Measurements from ENCODE around the gene TERT.

TERT gene

DNA sequence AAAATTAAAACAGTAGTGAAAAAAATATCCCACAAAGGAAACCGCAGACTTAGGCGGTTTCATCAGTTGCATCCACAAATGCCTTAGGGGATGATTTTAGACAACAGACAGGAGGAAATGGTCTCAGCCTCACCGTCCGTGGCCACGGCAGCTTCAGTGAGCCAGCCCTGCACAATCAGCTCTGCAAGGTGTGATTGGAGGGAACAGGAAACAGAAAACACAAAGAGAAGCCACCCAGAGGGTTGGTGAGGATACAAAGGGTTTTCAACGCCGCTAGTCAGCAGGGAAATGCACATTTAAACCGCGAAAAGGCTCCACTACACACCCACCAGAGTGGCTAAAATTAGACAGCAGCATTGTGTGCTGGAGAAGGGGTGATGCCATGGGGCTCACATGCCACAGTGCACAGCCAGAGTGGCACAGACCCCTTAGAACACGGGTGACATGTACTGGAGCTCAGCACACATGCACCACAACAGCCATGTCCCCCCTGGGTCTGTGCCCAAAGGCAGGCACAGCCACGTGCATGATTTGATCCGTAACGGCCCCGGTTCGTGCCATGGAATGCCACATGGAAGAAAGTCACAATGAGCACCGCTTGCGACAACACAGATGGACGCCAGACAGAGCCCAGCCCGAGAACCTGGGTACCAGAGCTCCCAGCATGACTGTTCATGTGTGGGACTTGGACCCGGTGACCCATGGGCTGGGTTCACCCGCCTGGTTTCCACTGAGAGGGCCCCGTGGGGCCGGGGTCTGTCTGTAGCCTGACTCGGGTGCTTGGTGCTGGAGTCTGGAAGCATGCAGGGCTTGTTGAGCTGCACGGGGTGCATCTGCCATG, 18.3 kb upstream of the TERT start:
- no peak for ATAC-seq
- TF ChIP-seq CSDC2 (CRISPR knock-in tag; IDR thresholded peaks at IDR 0.05) (no peak), ISL1 (CRISPR knock-in tag; IDR thresholded peaks at IDR 0.05) (no peak), TCF4 (CRISPR knock-in tag; IDR thresholded peaks at IDR 0.05; ENCODE audit: borderline replicate concordance) (no peak), BACH2 (CRISPR knock-in tag; IDR thresholded peaks at IDR 0.05; ENCODE audit: borderline replicate concordance) (no peak), TOX (CRISPR knock-in tag; IDR thresholded peaks at IDR 0.05; ENCODE audit: borderline replicate concordance) (no peak), ARNTL (CRISPR knock-in tag; IDR thresholded peaks at IDR 0.05; ENCODE audit: borderline replicate concordance, low read depth) (no peak), GLIS3 (CRISPR knock-in tag; IDR thresholded peaks at IDR 0.05) (no peak), ESRRG (CRISPR knock-in tag; IDR thresholded peaks at IDR 0.05) (no peak), SNAI2 (CRISPR knock-in tag; IDR thresholded peaks at IDR 0.05) (no peak), ZC3H10 (CRISPR knock-in tag; IDR thresholded peaks at IDR 0.05) (no peak), ZNF8 (CRISPR knock-in tag; IDR thresholded peaks at IDR 0.05) (no peak), OSR1 (CRISPR knock-in tag; IDR thresholded peaks at IDR 0.05) (no peak), ZNF565 (CRISPR knock-in tag; conservative IDR thresholded peaks at IDR 0.05; ENCODE audit: low read depth) (no peak), RARB (CRISPR knock-in tag; IDR thresholded peaks at IDR 0.05) (no peak)
- TF ChIP-seq, protein P1, sequence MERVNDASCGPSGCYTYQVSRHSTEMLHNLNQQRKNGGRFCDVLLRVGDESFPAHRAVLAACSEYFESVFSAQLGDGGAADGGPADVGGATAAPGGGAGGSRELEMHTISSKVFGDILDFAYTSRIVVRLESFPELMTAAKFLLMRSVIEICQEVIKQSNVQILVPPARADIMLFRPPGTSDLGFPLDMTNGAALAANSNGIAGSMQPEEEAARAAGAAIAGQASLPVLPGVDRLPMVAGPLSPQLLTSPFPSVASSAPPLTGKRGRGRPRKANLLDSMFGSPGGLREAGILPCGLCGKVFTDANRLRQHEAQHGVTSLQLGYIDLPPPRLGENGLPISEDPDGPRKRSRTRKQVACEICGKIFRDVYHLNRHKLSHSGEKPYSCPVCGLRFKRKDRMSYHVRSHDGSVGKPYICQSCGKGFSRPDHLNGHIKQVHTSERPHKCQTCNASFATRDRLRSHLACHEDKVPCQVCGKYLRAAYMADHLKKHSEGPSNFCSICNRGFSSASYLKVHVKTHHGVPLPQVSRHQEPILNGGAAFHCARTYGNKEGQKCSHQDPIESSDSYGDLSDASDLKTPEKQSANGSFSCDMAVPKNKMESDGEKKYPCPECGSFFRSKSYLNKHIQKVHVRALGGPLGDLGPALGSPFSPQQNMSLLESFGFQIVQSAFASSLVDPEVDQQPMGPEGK (CRISPR knock-in tag; IDR thresholded peaks at IDR 0.05; ENCODE audit: borderline replicate concordance) = no peak
- TF ChIP-seq, protein P2, sequence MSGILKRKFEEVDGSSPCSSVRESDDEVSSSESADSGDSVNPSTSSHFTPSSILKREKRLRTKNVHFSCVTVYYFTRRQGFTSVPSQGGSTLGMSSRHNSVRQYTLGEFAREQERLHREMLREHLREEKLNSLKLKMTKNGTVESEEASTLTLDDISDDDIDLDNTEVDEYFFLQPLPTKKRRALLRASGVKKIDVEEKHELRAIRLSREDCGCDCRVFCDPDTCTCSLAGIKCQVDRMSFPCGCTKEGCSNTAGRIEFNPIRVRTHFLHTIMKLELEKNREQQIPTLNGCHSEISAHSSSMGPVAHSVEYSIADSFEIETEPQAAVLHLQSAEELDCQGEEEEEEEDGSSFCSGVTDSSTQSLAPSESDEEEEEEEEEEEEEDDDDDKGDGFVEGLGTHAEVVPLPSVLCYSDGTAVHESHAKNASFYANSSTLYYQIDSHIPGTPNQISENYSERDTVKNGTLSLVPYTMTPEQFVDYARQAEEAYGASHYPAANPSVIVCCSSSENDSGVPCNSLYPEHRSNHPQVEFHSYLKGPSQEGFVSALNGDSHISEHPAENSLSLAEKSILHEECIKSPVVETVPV (CRISPR knock-in tag; IDR thresholded peaks at IDR 0.05) = no peak
- TF ChIP-seq, protein P3, sequence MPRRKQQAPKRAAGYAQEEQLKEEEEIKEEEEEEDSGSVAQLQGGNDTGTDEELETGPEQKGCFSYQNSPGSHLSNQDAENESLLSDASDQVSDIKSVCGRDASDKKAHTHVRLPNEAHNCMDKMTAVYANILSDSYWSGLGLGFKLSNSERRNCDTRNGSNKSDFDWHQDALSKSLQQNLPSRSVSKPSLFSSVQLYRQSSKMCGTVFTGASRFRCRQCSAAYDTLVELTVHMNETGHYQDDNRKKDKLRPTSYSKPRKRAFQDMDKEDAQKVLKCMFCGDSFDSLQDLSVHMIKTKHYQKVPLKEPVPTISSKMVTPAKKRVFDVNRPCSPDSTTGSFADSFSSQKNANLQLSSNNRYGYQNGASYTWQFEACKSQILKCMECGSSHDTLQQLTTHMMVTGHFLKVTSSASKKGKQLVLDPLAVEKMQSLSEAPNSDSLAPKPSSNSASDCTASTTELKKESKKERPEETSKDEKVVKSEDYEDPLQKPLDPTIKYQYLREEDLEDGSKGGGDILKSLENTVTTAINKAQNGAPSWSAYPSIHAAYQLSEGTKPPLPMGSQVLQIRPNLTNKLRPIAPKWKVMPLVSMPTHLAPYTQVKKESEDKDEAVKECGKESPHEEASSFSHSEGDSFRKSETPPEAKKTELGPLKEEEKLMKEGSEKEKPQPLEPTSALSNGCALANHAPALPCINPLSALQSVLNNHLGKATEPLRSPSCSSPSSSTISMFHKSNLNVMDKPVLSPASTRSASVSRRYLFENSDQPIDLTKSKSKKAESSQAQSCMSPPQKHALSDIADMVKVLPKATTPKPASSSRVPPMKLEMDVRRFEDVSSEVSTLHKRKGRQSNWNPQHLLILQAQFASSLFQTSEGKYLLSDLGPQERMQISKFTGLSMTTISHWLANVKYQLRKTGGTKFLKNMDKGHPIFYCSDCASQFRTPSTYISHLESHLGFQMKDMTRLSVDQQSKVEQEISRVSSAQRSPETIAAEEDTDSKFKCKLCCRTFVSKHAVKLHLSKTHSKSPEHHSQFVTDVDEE (CRISPR knock-in tag; IDR thresholded peaks at IDR 0.05) = no peak

DNA sequence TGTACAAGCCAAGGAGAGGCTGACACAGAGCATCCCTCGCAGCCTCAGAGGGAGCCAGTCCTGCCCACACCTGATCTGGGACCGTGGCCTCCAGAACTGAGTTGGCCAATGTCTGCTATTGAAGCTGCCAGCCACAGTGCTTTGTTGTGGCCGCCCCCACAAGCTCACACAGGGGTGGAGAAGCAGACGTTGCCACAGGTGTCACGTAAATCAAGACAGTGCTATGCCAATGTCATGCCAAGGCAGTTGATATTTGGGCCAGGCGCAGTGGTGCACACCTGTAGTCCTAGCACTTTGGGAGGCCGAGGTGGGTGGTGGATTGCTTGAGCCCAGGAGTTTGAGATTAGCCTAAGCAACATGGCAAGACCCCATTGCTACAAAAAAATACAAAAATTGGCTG, 17.3 kb upstream of the TERT start:
- TF ChIP-seq ISL1 (CRISPR knock-in tag; IDR thresholded peaks at IDR 0.05) = no peak
- no peak for TF ChIP-seq SNAI2 (CRISPR knock-in tag; IDR thresholded peaks at IDR 0.05)
- no peak for TF ChIP-seq BACH2 (CRISPR knock-in tag; IDR thresholded peaks at IDR 0.05; ENCODE audit: borderline replicate concordance)
- no peak for TF ChIP-seq TOX (CRISPR knock-in tag; IDR thresholded peaks at IDR 0.05; ENCODE audit: borderline replicate concordance)
- TF ChIP-seq GLIS3 (CRISPR knock-in tag; IDR thresholded peaks at IDR 0.05) = no peak
- TF ChIP-seq, protein P4, sequence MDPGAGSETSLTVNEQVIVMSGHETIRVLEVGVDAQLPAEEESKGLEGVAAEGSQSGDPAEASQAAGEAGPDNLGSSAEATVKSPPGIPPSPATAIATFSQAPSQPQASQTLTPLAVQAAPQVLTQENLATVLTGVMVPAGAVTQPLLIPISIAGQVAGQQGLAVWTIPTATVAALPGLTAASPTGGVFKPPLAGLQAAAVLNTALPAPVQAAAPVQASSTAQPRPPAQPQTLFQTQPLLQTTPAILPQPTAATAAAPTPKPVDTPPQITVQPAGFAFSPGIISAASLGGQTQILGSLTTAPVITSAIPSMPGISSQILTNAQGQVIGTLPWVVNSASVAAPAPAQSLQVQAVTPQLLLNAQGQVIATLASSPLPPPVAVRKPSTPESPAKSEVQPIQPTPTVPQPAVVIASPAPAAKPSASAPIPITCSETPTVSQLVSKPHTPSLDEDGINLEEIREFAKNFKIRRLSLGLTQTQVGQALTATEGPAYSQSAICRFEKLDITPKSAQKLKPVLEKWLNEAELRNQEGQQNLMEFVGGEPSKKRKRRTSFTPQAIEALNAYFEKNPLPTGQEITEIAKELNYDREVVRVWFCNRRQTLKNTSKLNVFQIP (CRISPR knock-in tag; IDR thresholded peaks at IDR 0.05; ENCODE audit: borderline replicate concordance, low read depth) = no peak
- TF ChIP-seq ARNTL (CRISPR knock-in tag; IDR thresholded peaks at IDR 0.05; ENCODE audit: borderline replicate concordance, low read depth) = no peak
- no peak for TF ChIP-seq ZNF565 (CRISPR knock-in tag; conservative IDR thresholded peaks at IDR 0.05; ENCODE audit: low read depth)
- no peak for TF ChIP-seq ZNF8 (CRISPR knock-in tag; IDR thresholded peaks at IDR 0.05)
- TF ChIP-seq, protein P3 (CRISPR knock-in tag; IDR thresholded peaks at IDR 0.05) = no peak
- TF ChIP-seq, protein P2 (CRISPR knock-in tag; IDR thresholded peaks at IDR 0.05) = no peak
- TF ChIP-seq ZFP30 (CRISPR knock-in tag; IDR thresholded peaks at IDR 0.05) = no peak
- TF ChIP-seq ESRRG (CRISPR knock-in tag; IDR thresholded peaks at IDR 0.05) = no peak
- TF ChIP-seq RARB (CRISPR knock-in tag; IDR thresholded peaks at IDR 0.05) = no peak
- TF ChIP-seq ZFP3 (CRISPR knock-in tag; IDR thresholded peaks at IDR 0.05) = no peak
- no peak for TF ChIP-seq PPARA (CRISPR knock-in tag; IDR thresholded peaks at IDR 0.05; ENCODE audit: borderline replicate concordance)
- no peak for TF ChIP-seq TCF4 (CRISPR knock-in tag; IDR thresholded peaks at IDR 0.05; ENCODE audit: borderline replicate concordance)
- no peak for ATAC-seq

Data from SK-N-SH treated with all-trans-retinoic acid at 6 μM for 48 hours (cell line).